ENCODE data around the gene AGER. TPM values are rescaled to one million over a fixed set of nuclear protein-coding genes. Genes with fewer than 3 reads are reported as not detected.

Gene AGER
- total and polyA plus RNA-seq, 9 of the 15 experiments (the other 6 are each of a cell fraction or from before 2014, with no cell fraction given) = 1.2 to 11.5 (median 4.1) TPM

DNA sequence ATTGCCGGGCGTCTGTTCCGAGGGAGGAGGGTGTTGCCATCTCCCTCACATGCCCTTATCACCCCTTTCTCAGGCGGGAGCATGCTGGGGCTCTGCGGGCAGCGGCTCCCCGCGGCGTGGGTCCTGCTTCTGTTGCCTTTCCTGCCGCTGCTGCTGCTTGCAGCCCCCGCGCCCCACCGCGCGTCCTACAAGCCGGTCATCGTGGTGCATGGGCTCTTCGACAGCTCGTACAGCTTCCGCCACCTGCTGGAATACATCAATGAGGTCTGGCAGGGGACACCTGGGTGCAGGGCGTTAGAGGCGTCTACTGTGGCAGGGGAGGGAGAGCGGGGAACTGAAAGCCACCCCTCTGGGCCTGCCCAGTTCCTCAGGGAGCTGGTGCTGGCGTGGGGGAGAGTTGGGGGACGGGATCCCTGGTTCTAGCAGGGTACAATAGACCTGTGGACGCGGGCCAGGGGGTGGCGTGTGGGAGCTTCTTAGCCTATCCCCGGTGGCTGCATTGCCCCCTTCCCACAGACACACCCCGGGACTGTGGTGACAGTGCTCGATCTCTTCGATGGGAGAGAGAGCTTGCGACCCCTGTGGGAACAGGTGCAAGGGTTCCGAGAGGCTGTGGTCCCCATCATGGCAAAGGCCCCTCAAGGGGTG is 29.4 kb downstream of the AGER start (continued):
- TF ChIP-seq POLR2H (tag; IDR thresholded peaks at IDR 0.05; ENCODE audit: low read depth) (no peak), TRIM28 (IDR thresholded peaks at IDR 0.05) (0 out of 2 replicates have a peak, but pooled peaks have one; percentile 14), ZNF324 (CRISPR knock-in tag; IDR thresholded peaks at IDR 0.05) (no peak), CBFB (CRISPR knock-in tag; IDR thresholded peaks at IDR 0.05) (peak; percentile 78; the same call in 1 of the 2 replicates), ZNF707 (CRISPR knock-in tag; conservative IDR thresholded peaks at IDR 0.05) (no peak), HDAC1 (IDR thresholded peaks at IDR 0.05) (peak in 1 of 2 experiments; percentile 96; a peak in 2 of 4 replicates), U2AF2 (optimal IDR thresholded peaks at IDR 0.05; ENCODE audit: low read depth, low read length) (no peak), ARID1B (IDR thresholded peaks at IDR 0.05) (peak; percentile 63; the same call in 1 of the 2 replicates), ZNF197 (CRISPR knock-in tag; IDR thresholded peaks at IDR 0.05; ENCODE audit: low read depth) (peak; percentile 89), ZNF644 (tag; IDR thresholded peaks at IDR 0.05; ENCODE audit: low read depth) (no peak), NFIC (IDR thresholded peaks at IDR 0.05) (peak; percentile 55)
- TF ChIP-seq, protein P1, sequence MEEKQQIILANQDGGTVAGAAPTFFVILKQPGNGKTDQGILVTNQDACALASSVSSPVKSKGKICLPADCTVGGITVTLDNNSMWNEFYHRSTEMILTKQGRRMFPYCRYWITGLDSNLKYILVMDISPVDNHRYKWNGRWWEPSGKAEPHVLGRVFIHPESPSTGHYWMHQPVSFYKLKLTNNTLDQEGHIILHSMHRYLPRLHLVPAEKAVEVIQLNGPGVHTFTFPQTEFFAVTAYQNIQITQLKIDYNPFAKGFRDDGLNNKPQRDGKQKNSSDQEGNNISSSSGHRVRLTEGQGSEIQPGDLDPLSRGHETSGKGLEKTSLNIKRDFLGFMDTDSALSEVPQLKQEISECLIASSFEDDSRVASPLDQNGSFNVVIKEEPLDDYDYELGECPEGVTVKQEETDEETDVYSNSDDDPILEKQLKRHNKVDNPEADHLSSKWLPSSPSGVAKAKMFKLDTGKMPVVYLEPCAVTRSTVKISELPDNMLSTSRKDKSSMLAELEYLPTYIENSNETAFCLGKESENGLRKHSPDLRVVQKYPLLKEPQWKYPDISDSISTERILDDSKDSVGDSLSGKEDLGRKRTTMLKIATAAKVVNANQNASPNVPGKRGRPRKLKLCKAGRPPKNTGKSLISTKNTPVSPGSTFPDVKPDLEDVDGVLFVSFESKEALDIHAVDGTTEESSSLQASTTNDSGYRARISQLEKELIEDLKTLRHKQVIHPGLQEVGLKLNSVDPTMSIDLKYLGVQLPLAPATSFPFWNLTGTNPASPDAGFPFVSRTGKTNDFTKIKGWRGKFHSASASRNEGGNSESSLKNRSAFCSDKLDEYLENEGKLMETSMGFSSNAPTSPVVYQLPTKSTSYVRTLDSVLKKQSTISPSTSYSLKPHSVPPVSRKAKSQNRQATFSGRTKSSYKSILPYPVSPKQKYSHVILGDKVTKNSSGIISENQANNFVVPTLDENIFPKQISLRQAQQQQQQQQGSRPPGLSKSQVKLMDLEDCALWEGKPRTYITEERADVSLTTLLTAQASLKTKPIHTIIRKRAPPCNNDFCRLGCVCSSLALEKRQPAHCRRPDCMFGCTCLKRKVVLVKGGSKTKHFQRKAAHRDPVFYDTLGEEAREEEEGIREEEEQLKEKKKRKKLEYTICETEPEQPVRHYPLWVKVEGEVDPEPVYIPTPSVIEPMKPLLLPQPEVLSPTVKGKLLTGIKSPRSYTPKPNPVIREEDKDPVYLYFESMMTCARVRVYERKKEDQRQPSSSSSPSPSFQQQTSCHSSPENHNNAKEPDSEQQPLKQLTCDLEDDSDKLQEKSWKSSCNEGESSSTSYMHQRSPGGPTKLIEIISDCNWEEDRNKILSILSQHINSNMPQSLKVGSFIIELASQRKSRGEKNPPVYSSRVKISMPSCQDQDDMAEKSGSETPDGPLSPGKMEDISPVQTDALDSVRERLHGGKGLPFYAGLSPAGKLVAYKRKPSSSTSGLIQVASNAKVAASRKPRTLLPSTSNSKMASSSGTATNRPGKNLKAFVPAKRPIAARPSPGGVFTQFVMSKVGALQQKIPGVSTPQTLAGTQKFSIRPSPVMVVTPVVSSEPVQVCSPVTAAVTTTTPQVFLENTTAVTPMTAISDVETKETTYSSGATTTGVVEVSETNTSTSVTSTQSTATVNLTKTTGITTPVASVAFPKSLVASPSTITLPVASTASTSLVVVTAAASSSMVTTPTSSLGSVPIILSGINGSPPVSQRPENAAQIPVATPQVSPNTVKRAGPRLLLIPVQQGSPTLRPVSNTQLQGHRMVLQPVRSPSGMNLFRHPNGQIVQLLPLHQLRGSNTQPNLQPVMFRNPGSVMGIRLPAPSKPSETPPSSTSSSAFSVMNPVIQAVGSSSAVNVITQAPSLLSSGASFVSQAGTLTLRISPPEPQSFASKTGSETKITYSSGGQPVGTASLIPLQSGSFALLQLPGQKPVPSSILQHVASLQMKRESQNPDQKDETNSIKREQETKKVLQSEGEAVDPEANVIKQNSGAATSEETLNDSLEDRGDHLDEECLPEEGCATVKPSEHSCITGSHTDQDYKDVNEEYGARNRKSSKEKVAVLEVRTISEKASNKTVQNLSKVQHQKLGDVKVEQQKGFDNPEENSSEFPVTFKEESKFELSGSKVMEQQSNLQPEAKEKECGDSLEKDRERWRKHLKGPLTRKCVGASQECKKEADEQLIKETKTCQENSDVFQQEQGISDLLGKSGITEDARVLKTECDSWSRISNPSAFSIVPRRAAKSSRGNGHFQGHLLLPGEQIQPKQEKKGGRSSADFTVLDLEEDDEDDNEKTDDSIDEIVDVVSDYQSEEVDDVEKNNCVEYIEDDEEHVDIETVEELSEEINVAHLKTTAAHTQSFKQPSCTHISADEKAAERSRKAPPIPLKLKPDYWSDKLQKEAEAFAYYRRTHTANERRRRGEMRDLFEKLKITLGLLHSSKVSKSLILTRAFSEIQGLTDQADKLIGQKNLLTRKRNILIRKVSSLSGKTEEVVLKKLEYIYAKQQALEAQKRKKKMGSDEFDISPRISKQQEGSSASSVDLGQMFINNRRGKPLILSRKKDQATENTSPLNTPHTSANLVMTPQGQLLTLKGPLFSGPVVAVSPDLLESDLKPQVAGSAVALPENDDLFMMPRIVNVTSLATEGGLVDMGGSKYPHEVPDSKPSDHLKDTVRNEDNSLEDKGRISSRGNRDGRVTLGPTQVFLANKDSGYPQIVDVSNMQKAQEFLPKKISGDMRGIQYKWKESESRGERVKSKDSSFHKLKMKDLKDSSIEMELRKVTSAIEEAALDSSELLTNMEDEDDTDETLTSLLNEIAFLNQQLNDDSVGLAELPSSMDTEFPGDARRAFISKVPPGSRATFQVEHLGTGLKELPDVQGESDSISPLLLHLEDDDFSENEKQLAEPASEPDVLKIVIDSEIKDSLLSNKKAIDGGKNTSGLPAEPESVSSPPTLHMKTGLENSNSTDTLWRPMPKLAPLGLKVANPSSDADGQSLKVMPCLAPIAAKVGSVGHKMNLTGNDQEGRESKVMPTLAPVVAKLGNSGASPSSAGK (IDR thresholded peaks at IDR 0.05) = peak; percentile 80
- TF ChIP-seq, protein P2, sequence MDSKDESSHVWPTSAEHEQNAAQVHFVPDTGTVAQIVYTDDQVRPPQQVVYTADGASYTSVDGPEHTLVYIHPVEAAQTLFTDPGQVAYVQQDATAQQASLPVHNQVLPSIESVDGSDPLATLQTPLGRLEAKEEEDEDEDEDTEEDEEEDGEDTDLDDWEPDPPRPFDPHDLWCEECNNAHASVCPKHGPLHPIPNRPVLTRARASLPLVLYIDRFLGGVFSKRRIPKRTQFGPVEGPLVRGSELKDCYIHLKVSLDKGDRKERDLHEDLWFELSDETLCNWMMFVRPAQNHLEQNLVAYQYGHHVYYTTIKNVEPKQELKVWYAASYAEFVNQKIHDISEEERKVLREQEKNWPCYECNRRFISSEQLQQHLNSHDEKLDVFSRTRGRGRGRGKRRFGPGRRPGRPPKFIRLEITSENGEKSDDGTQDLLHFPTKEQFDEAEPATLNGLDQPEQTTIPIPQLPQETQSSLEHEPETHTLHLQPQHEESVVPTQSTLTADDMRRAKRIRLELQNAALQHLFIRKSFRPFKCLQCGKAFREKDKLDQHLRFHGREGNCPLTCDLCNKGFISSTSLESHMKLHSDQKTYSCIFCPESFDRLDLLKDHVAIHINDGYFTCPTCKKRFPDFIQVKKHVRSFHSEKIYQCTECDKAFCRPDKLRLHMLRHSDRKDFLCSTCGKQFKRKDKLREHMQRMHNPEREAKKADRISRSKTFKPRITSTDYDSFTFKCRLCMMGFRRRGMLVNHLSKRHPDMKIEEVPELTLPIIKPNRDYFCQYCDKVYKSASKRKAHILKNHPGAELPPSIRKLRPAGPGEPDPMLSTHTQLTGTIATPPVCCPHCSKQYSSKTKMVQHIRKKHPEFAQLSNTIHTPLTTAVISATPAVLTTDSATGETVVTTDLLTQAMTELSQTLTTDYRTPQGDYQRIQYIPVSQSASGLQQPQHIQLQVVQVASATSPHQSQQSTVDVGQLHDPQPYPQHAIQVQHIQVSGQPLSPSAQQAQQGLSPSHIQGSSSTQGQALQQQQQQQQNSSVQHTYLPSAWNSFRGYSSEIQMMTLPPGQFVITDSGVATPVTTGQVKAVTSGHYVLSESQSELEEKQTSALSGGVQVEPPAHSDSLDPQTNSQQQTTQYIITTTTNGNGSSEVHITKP (IDR thresholded peaks at IDR 0.05; ENCODE audit: partially characterized antibody) = peak; percentile 68
